Measurements from ENCODE around the gene WWC2.
"Not testable (repeated sequence)": the region's sequence is repeated elsewhere in the genome, so short reads cannot be mapped to it uniquely, and the experiment has no call there.

Gene WWC2

DNA sequence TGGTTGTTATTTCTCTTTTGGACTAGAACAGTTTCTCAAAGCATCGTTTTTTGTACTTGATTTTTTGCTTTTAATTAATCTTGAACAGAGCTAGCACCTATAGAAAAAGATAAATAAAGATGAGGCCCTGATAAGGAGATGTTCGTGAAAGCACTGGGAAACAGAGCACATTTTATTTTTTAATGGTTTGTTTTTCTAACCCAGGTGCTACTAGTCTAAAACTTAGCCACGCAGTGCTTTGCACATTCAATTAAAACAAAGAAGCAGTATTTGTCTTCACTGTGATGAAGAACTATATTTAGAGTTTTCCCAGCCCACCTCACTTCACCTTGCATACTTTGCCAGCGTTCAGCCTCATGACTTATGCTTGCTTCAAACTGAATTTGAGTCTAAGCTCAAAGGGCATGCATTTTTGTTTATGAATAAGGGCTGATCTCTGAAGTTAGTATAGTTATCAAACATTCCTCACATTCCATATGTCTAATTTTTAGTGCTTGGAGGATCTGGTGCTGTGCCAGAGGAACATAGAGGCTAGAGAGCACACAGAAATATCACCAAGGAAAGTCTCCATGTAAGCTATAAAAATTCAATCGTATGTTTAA lies 76.7 kb downstream of the WWC2 start:
- DNase-seq, result no peak

DNA sequence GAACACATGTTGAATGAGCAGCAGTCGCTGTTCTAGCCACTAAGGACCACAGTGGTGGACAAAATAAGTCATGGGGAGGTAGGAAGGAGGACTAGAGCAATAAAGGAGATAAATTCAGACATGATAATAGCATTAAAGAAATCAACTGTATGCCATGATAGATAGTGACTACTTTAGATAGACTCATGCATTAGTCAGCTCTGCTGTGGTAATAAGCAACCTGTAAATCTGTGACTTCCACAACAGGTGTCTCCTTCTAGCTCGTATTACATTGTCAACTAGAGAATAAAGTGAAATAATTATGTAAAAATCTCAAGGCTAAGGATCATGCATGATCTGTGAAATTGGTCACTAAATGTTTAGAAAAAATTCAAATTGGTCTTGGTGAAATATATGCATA lies 77.9 kb downstream of the WWC2 start:
- DNase-seq, result no peak

GRCh38 chr4:183178201-183178600 lies 79.1 kb downstream of the WWC2 start:
- no peak for DNase-seq

GRCh38 chr4:183180096-183180495 lies 81.0 kb downstream of the WWC2 start:
- DNase-seq, result no peak

DNA sequence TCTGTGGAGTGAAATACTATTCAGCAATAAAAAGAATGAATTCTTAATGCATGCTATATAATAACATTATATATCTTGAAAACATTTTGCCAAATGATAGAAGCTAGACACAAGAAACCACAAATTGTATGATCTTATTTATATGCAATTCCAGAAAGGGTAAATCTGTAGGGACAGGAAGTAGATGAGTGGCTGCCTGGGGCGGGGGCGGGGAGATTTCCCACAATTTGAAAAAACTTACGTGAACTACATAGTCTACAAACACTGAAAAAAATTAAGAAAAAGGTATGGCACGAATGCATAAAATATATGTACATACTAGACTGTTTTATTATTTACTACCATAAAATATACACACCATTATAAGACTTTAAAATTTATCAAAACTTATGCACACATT lies 81.6 kb downstream of the WWC2 start:
- DNase-seq, result no peak

- DNase-seq, result no peak
Measured at GRCh38 chr4:183181081-183181480, 82.0 kb downstream of the WWC2 start.

GRCh38 chr4:183182873-183183725 lies 84.0 kb downstream of the WWC2 start:
- no peak for DNase-seq

GRCh38 chr4:183183906-183184535 lies 85.0 kb downstream of the WWC2 start:
- no peak for DNase-seq

DNA sequence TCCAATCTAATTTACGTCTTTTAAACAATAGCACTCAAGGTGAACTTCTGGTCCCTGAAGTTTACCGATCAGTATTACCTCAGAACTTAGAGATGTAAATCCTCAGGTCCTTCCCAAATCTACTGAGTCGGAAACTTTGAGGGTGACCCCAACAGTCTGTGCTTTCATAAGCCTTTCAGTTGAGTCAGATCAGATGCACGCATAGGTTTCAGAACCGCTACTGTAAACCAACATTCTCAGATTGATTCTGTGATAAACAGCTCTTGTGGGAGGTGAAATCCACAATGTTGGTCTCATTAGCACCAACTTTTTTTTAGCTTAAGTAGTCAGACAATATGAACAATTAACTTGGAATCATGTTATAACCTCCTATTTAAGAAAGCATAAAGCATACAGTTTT lies 86.0 kb downstream of the WWC2 start:
- DNase-seq, result no peak

DNA sequence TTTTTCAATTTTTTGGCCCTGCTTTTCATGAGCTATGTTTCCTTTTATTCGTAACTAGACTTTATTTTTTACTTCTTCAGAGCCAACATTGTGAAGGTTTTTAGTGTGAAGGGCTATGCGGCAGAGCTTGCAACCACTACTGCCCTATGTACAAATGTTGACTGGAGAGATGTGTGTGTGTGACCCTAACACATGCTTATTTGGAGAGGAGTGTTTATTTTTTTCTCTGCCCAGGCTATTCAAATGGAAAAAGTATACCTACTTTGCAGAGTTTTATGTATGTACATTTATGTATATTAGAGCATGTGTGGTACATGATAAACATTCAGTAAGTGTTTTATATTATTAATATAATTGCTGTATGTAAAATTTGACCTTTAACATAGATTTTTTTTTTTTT lies 86.5 kb downstream of the WWC2 start:
- no peak for DNase-seq

- DNase-seq, result no peak
Measured at GRCh38 chr4:183186813-183187212, 87.8 kb downstream of the WWC2 start.

DNA sequence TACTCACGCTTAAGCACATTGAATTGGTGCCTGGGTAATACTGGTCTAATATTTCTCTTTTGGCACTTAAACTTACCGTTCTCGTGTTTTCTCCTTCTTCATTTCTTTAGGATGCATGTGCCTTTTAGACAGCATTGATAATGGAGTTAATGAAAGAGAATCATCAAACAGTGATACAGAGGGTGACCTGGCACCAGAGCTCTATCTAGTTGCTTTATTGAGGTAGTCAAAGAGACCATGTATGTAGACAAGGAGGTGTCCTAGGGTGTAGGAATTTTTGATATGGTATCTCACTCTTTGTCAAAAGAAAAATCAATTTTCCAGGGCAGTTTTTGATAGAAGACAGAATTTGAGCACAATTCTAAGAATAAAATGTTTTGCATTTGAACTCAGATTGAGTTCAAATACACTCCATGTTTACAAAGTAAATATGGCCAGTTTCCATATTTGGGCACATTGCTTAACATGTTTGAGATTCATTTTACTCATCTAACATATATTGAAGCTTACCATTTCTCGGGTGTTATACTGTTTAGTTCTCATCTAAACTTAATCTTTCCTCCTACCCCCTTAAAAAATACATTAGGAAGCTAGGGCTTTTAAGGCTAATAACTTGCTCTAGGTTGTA lies 92.0 kb downstream of the WWC2 start:
- DNase-seq, result no peak

GRCh38 chr4:183191630-183192029 lies 92.6 kb downstream of the WWC2 start:
- no peak for DNase-seq

DNA sequence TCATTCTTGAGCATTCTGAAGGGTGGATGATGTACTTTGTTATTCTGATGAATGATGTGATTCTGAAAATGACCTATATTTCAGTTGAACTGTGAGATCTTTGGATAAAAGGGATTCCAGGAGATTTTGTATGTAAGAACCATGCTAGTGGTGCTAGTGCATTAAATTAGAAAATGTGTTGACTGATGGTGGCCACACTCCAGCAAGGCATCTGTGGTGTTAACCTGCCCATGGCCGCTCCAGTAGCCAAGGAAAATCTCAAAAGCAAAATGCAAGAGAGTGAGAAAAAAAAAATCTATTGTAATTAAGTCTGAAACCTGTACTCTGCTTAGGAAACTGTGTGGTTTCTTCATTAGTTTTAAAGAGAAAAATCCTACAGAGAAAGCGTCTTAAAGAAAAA lies 93.5 kb downstream of the WWC2 start:
- no peak for DNase-seq

DNA sequence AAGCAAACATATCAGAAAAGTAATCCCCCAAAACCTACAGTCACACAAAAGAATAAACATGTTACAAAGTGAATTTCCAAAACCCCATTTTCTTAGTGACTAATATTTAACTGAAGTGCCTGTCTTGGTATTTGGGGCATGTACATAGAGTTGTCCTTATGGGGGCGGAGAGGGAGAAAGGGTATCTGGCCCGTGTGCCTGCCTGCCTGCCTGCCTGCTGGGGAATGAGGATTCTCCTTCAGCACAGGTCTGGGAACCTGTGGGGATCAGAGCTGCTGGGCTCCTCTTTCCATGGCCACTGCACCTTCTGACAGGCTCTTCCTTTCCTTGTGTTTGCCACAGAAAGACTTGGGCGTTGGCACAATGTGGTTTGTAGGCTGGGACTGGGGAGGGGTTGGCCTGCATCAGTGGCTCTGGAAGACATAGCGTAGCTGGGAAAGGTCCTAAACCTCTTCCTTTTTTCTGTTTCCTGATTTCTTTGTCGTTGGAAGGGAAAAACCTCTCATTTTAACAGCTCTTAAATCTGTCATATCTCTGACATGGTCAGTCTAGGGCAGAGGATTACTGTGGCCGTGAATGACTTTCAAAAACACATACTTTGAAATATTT lies 94.8 kb downstream of the WWC2 start:
- DNase-seq, result not testable (repeated sequence)

- DNase-seq, result no peak
Measured at GRCh38 chr4:183195534-183195933, 96.5 kb downstream of the WWC2 start.

DNA sequence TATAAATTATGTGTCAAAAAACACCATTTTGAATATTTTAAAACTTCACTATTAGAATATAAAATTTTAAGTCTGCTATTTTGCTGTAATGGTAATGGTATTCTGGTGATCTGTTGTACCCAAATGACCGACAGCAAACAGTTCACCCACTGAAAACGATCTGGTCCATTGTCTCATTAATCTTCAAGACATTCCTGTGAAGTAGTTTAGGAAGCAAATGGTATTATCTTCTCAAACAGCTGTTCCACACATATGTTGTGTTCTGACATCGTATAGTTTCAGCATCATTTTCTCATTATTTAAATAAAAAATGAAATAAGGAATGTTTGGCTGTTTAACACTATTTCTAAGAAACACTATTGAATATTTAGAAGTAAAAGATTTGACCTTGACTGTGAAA lies 98.1 kb downstream of the WWC2 start:
- no peak for DNase-seq

DNA sequence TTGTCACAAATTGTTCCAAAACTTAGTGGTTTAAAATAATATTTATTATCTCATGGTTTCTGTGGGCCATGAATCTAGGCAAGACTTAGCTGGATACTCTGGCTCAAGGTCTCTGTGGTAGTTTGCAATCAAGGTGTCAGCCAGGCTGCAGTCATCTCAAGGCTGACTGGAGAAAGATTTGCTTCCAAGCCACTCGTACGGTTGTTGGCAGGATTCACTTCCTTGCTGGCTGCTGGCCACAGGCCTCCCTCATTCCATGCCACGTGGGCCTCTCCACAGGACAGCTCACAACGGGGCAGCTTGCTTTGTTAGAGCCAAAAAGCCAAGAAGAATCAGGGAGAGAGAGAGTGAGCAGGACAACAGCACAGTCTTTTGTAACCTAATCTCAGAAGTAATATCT lies 101.4 kb downstream of the WWC2 start:
- no peak for DNase-seq

- no peak for DNase-seq
Measured at GRCh38 chr4:183201331-183201730, 102.3 kb downstream of the WWC2 start.

DNA sequence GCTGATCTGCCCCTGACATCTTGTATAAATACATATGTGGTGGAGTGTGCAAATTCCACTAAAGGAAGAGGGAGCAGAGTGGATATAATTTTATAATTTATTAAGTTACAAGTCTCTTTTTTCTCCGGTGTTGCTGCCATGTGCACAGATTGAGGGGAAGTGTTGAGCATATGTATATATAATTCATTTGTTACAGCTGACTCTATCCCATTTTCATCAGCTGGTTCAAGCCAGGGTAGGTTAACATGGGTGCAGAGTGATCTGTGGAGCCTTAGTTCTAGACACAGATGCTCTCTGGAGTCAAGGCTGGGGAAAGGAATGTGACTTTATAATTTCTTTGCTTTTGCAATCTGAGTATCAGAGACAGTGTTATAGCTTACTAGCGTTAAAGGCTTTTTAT lies 103.5 kb downstream of the WWC2 start:
- DNase-seq, result no peak

DNA sequence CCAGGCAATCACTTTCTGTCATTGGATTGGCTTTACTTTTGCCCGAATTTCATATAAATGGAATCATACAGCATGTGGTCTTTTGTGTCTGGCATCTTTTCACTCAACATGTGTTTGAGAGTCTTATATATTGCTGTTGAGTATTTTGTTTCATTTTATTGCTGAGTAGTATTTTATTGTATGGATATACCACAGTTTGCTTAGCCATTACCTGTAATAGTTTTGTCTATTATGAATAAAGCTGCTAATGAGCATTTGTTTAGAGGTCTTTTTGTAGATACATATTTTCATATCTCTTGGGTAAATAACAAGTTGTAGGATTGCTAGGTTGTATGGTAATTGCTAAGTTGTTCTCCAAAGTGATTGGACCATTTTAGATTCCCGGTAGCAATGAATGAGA lies 105.7 kb downstream of the WWC2 start:
- DNase-seq, result no peak

DNA sequence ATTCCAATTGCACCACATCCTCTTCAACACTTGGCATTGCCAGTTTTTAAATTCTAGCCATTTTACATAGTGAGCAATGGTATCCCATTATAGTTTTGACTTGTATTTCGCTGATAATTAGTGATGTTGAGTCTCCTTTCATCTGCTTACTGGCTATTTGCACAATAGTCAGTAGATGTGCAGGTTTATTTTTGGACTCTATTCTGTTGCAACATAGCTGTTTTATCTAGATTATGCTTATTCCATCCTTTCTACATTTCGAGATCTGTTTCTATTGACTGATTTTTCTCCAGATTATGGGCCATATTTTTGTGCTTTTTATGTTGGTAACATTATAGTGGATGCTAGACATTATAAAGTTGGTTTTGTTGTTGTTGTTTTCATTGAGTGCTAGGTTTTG lies 106.1 kb downstream of the WWC2 start:
- DNase-seq, result no peak

GRCh38 chr4:183205709-183206108 lies 106.7 kb downstream of the WWC2 start:
- DNase-seq, result no peak

Measured in stimulated activated naive CD4-positive, alpha-beta T cell (primary cell).